Left kidney (tissue), 2 donors: ENCODE data around the gene PAIP1. TPM values are rescaled to one million over a fixed set of nuclear protein-coding genes. Genes with fewer than 3 reads are reported as not detected.
"Not testable (repeated sequence)": the region's sequence is repeated elsewhere in the genome, so short reads cannot be mapped to it uniquely, and the experiment has no call there.

Experiments used
- DNase-seq: peaks from one replicate; pipeline ENCODE4 v3.0.0-alpha.2; 2013
- polyA plus RNA-seq: library from polyadenylated mRNA; unstranded; fragments of 120-200 nt; gene quantifications from one replicate; pipeline ENCODE4 v1.2.1, GENCODE V29; 2013; ENCODE audit not compliant: insufficient read length

PAIP1 gene
- polyA plus RNA-seq, 1 donor: 157 TPM

DNA sequence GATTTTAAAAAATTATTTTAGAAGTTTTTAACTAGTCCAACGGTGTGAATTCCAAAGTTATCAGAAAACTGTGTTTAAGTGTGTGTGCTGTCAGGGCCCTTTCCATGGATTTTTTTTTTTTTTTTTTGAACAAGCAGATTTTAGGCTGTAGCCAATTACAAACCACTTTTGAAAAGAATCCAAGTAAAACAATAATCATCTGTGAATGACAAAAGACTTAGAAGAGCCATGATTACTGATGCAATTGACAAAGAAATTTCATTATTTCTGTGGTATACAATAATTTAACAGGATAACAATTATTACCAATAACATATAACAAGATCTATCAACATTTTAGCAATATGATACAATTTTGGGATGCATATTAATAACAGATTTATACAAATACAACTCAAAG, 16.2 kb upstream of the PAIP1 start:
- DNase-seq: no peak

GRCh38 chr5:43572357-43572756, 15.5 kb upstream of the PAIP1 start:
- DNase-seq: no peak

DNA sequence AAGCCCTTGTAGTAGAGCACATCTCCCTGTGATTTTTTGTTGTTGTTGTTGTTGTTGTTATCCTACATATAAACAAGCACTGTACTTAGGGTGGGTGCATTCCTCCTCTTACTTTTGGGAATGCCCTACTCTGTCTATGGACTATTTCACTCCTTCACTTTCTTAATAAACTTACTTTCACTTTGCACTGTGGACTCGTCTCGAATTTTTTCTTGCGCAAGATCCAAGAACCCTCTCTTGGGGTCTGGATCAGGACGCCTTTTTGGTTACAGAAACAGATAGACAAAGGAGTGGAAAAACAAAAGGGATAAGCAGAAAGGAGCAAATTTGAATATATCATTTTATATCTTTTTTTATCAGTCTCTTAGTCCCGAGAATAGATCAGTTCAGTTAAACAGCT, 14.4 kb upstream of the PAIP1 start:
- no peak for DNase-seq

GRCh38 chr5:43570450-43571158, 13.7 kb upstream of the PAIP1 start:
- no peak for DNase-seq

DNA sequence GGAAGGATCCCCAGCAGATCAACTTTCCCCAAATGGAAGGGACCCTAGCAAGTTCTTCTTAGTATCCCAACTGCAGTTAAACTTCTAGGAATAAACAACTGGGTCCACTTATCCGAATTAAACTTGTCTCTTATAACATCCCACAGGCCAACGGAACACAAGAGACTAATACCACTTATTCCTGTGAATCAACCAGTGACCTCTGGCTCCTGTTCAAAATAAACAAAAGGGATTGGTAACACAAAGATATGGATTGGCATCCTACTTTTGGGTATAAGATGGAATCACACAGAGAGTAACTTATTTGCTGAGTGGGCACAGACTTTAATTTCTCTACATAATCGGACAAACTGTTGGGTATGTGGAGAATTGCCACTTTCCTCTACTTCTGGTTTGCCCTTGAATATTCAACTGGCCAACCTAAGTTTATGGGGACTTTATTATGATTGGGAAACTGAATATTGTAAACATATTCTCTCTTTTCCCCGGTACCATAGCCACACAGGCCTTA, 12.4 kb upstream of the PAIP1 start:
- DNase-seq: no peak

GRCh38 chr5:43567967-43568366, 11.1 kb upstream of the PAIP1 start:
- DNase-seq: no peak

DNA sequence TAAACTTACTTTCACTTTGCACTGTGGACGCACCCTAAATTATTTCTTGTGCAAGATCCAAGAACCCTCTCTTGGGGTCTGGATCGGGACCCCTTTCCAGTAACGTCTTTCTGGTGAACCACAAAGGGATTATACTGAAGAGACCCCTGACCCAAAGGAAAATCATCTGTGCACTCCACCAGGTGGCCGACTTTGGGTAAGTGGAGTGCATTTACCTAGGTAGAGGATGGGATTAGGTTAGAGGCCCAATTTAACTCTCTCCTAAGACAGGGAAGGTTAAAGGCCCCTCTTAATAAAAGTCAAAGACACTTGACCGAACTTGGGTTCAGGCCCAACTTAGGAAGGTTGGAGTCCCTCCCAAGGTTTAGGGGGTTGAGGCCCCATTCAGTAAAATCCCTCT, 8.2 kb upstream of the PAIP1 start:
- no peak for DNase-seq

- DNase-seq: no peak
Measured at GRCh38 chr5:43564289-43564850, 7.5 kb upstream of the PAIP1 start.

GRCh38 chr5:43563321-43563720, 6.4 kb upstream of the PAIP1 start:
- DNase-seq: no peak

GRCh38 chr5:43561356-43561755, 4.5 kb upstream of the PAIP1 start:
- DNase-seq: no peak

DNA sequence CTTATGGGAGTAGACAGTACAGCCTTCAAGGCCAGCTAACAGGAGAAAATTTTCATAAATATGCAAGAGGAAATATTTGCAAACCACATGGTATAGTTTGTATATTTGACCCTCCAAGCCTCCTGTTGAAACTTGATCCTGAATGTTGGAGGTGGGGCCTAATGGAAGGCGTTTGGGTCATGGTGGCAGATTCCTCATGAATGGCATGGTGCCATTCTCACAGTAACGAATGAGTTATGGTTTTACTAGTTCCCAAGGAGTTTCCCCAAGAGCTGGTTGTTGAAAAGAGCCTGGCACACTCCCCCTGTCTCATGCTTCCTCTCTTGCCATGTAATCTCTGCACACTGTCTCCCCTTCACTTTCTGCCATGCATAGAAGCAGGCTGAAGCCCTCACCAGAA, 3.3 kb upstream of the PAIP1 start:
- no peak for DNase-seq

GRCh38 chr5:43556607-43556856, 345 bp downstream of the PAIP1 start:
- DNase-seq: not testable (repeated sequence)

- DNase-seq: peak; percentile 67
Measured at GRCh38 chr5:43555895-43556606, 826 bp downstream of the PAIP1 start.

DNA sequence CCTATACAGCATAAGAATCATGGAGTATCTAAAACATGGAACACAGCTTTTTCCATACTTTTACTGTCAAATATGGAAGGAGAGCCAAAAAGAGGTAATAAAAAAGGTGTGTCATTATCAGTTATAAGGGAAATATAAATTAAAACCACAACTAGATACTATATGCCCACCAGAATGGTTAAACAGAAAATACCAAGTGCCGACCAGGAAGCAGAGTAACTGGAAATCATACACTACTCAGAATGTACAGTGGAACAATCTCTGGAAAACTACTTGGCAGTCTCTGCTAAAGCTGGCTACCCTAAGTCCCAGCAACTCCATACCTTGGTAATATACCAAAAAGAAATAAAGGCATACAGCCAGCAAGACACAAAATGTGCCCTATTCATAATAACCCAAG, 2.4 kb downstream of the PAIP1 start:
- DNase-seq: no peak

GRCh38 chr5:43553381-43553780, 3.5 kb downstream of the PAIP1 start:
- no peak for DNase-seq

GRCh38 chr5:43551731-43552130, 5.1 kb downstream of the PAIP1 start:
- no peak for DNase-seq

- not testable (repeated sequence) for DNase-seq
Measured at GRCh38 chr5:43549272-43549671, 7.6 kb downstream of the PAIP1 start.

GRCh38 chr5:43548358-43548757, 8.5 kb downstream of the PAIP1 start:
- no peak for DNase-seq

DNA sequence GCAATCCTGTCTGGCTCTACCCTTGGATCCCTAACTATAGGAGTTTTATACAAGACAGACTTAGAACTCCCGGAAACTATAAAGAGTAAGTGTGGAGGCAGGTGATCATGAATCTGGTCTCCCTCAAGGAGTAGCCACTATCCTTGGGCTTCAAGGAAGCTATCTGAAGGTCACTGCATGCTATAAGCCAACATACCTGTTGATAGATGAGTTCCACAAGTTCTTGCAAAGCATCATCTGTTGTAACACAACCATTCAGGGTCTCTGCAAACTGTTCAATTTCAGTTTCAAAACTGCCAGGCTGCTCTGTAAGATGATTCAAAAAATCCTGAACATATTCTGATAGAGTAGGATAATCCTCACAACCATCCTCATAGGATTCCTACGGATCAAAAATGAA, 9.3 kb downstream of the PAIP1 start:
- DNase-seq: no peak

- DNase-seq: no peak
Measured at GRCh38 chr5:43543434-43543833, 13.4 kb downstream of the PAIP1 start.

DNA sequence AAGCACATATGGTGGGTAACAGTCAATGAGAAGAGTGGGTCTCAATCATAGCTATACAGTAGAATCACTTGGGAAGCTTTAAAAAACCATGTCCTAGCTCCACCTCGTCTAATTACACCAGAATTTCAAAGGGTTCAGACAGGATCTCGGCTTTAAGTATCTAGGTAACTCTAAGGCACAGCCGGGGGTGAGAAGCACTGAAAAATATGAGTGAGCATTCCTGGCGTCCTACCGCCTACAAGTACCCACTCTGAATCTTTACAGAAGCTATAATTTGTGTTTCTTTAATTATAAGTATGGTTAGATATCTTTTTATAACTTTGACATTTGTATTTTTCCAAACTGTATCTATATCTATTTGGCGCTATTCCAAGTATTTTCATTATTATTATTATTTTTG, 16.1 kb downstream of the PAIP1 start:
- DNase-seq: no peak

DNA sequence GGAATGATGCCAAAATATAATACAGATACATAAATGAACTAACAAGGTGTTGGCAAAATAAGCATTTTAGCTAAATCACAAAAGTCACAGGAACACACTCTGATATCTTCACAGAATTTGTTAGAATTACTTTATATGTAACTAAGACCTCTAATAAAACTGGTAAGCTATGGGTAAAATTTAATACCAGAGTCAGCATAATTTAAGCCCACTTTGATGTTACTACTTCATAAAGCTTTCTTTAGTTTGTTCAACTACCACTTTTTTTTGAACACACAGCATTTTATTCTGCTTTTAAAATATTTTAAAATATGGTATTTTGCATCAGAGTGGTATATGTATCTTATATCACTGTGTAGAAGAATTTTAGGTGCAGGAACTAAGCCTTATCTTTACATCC, 19.9 kb downstream of the PAIP1 start:
- no peak for DNase-seq

- no peak for DNase-seq
Measured at GRCh38 chr5:43533646-43534045, 23.2 kb downstream of the PAIP1 start.

DNA sequence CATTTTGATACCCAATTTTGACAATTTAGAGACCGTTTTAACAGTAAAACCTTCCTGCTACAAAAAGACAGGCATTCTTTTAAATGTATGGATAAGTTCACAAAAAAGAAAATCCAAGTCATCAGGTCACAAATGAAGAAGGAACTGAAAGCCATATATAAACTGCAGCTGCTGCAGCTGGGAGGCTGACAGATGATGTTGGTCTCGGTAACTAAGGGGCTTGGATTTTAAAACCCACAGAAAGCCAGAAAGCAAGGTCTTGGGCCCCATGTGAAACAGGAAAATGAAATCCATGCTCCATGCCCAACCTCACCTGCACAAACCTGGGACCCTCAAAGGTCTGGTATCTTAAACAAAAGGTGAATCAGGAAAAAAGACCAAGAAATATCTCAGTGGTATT, 26.2 kb downstream of the PAIP1 start:
- no peak for DNase-seq
